Skeletal muscle cell (primary cell): ENCODE data around the gene KCP.
A peak's percentile ranks its signal among the peaks of the same experiment; 100 is the strongest.
"Not testable (repeated sequence)": the region's sequence is repeated elsewhere in the genome, so short reads cannot be mapped to it uniquely, and the experiment has no call there.

Experiments used
- DNase-seq: peaks from one replicate; pipeline ENCODE4 v3.0.0-alpha.2; 2010; ENCODE audit warnings: low read depth
- H3K4me3 ChIP-seq: 2 replicates; pipeline ENCODE4 v1.5.1; 2011; ENCODE audit warnings: low read depth, mild to moderate bottlenecking, control low read depth, low read length, moderate library complexity

The KCP gene

DNA sequence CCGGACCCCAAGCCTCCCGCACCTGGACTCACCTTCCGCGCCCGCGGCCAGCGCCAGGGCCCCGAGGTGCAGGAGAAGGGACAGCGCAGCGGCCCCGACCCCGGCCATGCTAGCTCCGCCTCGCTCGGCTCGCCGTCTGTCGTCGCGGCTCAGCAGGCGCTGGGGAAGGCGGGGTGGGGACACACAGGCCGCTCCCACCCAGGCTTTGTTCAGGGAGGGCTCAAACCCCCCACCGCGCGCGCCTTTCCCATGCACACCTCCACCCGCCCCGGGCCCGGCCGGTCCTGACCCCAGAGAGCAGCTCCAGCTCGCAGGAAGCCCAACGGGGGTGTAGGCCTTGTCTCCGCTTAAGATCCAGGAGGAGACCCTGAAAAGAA is at the start of gene KCP:
KCP (minus strand) TSS at position 141 of the 377 bp plus-strand sequence; CDS start at position 108, 33 bp downstream.
- no peak for DNase-seq
- H3K4me3 ChIP-seq = peak within 1 kb of the TSS; percentile 4

- DNase-seq = no peak
- H3K4me3 ChIP-seq = no peak overlapping the region
Observed at GRCh38 chr7:128959296-128959695, 48.8 kb upstream of the KCP start.

DNA sequence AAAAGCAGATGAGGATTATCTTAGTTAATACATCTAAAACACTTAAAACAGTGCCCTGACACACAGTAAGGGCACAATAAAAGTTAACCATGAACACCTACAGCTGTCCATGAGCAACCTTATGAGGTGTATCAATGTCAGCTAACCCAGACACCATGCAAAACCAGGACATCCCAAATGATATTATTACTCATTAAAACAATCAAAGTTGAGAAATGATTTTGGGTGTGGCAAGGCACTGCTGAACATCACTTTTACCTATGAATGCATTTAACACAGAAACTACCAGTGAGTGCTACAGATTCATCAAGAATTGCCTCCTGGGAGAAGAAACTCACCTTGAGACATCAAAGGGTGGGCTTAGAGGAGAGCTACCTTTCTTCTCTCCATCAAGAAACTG is 45.5 kb upstream of the KCP start:
- H3K4me3 ChIP-seq = no peak overlapping the region
- no peak for DNase-seq

DNA sequence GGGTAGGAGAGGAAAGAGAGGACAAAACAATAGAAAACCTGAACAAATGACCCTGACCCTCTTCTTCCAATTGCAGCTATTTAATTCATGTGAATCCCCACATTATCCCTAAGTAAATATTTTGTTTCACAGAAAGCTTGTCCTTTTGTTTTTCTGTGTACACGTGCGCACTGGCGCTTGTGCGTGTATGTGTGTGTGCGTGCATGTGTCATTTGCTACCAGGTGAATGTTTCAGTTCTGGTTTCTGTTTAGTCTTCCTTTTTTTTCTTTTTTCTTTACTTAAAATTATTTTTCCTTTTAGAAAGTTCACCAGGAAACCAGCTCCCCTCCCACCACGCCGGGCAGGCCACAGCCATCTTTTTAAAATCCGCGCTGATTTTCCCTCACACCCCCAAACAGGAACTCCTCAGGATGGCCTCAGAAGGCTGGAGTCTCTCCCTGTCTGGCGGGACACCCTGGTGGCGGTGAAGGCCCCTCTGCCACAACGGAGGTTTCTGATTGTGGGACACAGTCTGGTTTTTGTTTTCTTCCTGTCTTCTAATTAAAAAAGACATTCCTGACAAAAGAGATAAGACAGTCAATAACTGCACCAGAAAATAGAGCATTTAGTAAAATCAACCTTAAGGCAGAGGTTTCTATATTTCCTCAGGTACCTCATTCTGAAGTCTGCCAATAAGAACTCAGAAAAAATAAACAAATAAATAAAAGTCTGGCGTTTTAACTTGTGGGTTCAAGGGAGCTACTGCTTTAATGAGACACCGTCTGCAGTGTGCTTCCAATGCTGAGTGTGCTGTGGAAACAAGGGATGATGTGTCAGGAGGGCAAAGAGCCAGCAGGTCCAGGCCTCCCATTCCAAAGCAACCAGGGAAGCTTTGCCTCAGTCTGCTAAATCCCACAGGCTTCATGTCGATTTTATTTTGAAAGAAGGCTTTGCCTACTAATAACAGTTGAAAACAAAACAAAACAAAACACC is 44.6 kb upstream of the KCP start:
- DNase-seq = peak; percentile 20
- H3K4me3 ChIP-seq = no peak overlapping the region

GRCh38 chr7:128954150-128954549 is 43.6 kb upstream of the KCP start:
- no peak for DNase-seq
- H3K4me3 ChIP-seq = no peak overlapping the region

- DNase-seq = no peak
- H3K4me3 ChIP-seq = no peak overlapping the region
Observed at GRCh38 chr7:128951296-128951695, 40.8 kb upstream of the KCP start.

GRCh38 chr7:128948976-128949760 is 38.7 kb upstream of the KCP start:
- peak; percentile 6 for DNase-seq
- no peak overlapping the region for H3K4me3 ChIP-seq

GRCh38 chr7:128948312-128948973 is 37.9 kb upstream of the KCP start:
- no peak for DNase-seq
- H3K4me3 ChIP-seq = no peak overlapping the region

- no peak for DNase-seq
- no peak overlapping the region for H3K4me3 ChIP-seq
Observed at GRCh38 chr7:128947854-128948253, 37.3 kb upstream of the KCP start.

DNA sequence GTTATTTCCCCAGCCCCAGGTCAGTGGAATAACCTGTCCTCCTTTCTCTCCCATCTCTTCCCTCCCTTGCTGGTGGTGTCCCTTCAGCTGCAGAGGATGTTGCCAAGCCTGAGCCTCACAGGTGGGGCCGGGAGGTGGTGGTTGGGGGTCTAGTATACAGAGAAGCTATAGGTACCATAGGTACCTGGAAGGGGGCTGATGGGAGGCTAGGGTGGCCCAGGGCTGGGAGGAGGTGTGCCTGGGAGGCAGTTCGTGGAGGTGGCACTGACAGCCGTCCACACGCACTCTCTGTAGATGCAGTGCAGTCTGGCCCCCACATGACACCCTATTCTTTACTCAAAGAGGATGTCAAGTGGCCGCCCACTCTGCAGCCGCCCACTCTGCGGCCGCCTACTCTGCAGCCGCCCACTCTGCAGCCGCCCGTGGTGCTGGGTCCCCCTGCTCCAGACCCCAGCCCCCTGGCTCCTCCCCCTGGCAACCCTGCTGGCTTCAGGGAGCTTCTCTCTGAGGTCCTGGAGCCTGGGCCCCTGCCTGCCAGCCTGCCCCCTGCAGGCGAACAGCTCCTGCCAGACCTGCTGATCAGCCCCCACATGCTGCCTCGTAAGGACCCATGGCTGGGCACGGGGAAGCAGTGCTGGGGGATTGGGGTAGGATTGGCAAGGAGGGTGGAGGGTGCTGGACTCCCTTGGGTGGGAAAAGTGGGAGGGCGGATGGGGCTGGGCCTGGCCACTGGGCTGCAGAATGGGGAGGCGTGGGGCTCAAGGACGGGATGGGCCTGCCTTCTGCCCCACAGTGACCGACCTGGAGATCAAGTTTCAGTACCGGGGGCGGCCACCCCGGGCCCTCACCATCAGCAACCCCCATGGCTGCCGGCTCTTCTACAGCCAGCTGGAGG is 36.7 kb upstream of the KCP start:
- no peak for DNase-seq
- H3K4me3 ChIP-seq = no peak overlapping the region

DNA sequence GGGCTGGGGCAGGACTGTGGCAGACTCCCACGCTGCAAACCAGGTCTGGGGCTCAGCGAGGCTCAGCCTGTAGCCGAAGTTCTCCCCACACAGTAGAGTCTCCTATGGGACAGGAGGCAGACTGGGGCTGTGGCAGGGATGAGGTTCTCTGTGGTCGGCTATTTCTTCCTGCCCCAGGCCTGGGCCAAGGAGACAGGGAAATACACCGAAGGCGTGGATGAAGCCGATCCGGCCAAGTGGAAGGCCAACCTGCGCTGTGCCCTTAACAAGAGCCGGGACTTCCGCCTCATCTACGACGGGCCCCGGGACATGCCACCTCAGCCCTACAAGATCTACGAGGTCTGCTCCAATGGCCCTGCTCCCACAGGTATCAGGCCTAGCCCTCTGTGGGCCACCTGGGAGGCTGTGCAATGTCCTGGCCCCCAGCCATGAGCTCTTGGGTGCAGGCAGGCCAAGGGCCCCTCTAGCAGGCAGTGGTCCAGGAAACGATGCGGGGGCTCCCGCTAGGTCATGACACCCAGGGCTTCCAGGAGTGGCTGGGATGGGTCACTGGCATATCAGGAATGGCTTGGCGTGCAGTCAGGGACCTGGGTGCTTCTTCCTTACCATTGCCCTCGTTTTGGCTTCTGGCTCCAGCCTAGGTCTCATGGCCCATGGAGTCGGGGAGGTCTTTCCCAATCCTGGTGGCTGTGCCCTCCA is 35.3 kb upstream of the KCP start:
- DNase-seq = no peak
- no peak overlapping the region for H3K4me3 ChIP-seq

GRCh38 chr7:128944487-128945236 is 34.2 kb upstream of the KCP start:
- no peak for DNase-seq
- H3K4me3 ChIP-seq = no peak overlapping the region

- not testable (repeated sequence) for H3K4me3 ChIP-seq, DNase-seq
Observed at GRCh38 chr7:128943251-128943650, 32.7 kb upstream of the KCP start.

GRCh38 chr7:128941946-128942526 is 31.5 kb upstream of the KCP start:
- no peak overlapping the region for H3K4me3 ChIP-seq

GRCh38 chr7:128941323-128941890 is 30.9 kb upstream of the KCP start:
- no peak for DNase-seq
- H3K4me3 ChIP-seq = no peak overlapping the region

More at GRCh38 chr7:128941946-128942526, 31.5 kb upstream of the KCP start:
- no peak for DNase-seq

DNA sequence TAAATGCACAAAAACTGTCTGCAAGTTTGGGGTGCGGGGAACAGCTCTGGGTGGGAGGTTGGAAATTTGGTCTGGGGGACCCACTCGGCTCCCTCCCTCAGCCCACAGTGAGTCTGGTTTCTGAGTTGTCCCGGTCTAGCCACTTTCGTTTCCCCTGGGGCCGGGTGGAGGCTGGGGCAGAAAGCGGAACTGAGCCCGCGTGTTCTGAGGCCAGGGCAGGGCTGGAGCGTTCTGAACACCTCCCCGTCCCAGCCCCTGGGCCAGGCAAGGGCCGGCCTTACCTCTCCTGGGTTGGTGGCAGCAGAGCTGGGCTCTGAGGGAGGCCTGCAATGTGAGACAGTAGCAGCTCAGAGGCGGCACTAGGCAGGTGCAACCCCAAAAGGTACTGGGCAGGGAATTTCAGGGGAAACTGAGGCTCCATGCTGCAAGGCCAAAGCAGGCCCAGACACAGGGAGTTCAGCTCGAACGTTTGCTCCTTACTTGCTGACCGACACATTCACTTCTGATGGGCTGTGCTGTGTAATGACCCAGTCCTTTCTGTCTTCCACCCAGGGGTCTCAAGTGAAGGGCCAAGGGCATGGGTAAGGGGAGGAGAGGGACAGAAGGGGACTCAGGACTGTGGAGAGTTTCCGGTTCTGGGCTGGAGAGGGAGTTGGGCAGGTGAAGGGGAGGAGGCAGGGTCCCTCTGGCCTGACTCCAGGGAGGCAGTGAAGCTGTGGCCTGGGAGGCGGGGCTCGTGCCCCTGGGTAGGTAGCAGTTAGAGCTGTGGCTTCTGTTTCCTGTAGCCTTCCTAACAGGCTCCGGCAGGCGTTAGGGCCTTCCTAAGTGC is 30.2 kb upstream of the KCP start:
- no peak overlapping the region for H3K4me3 ChIP-seq
- no peak for DNase-seq
